Urinary bladder (tissue), 4 donors: ENCODE measurements around the gene BIRC5. TPM values are rescaled to one million over a fixed set of nuclear protein-coding genes. Genes with fewer than 3 reads are reported as not detected.

Experiments
- DNase-seq: peaks from one replicate; pipeline ENCODE4 v3.0.0-alpha.2; 2015; ENCODE audit errors: extremely low spot score
- H3K27ac ChIP-seq: one replicate; pipeline ENCODE4 v1.5.1; 2013; ENCODE audit warnings: low read depth, mild to moderate bottlenecking, moderate library complexity
- H3K36me3 ChIP-seq: one replicate; pipeline ENCODE4 v1.6.1; 2013; ENCODE audit warnings: mild to moderate bottlenecking, moderate library complexity; ENCODE audit not compliant: insufficient read depth
- H3K4me1 ChIP-seq: one replicate; pipeline ENCODE4 v1.6.1; 2013; ENCODE audit warnings: mild to moderate bottlenecking, moderate library complexity; ENCODE audit not compliant: insufficient read depth
- H3K4me3 ChIP-seq: one replicate; pipeline ENCODE4 v1.5.1; 2013; ENCODE audit warnings: low read depth, low read length
- WGBS: extraction: QIAGEN DNeasy Blood & Tissue Kit; methylation state at CpG from one replicate; pipeline ENCODE4 v1.1.7; 2013; 5-methylcytosine and 5-hydroxymethylcytosine counted together
- polyA plus RNA-seq: library from polyadenylated mRNA; stranded (reverse); fragments of 200-250 nt; gene quantifications from one replicate; pipeline ENCODE4 v1.2.3, GENCODE V29; 2013
- total RNA-seq: library from RNA; depleted of rRNA; stranded (reverse); fragments of >200 nt; gene quantifications from one replicate; pipeline ENCODE4 v1.2.3, GENCODE V29; 2014
- donor health status: healthy with polysubstance abuse.
- donor health status: healthy.

Gene BIRC5
- total and polyA plus RNA-seq, 2 donors, result 0.49 to 19.7 TPM

DNA sequence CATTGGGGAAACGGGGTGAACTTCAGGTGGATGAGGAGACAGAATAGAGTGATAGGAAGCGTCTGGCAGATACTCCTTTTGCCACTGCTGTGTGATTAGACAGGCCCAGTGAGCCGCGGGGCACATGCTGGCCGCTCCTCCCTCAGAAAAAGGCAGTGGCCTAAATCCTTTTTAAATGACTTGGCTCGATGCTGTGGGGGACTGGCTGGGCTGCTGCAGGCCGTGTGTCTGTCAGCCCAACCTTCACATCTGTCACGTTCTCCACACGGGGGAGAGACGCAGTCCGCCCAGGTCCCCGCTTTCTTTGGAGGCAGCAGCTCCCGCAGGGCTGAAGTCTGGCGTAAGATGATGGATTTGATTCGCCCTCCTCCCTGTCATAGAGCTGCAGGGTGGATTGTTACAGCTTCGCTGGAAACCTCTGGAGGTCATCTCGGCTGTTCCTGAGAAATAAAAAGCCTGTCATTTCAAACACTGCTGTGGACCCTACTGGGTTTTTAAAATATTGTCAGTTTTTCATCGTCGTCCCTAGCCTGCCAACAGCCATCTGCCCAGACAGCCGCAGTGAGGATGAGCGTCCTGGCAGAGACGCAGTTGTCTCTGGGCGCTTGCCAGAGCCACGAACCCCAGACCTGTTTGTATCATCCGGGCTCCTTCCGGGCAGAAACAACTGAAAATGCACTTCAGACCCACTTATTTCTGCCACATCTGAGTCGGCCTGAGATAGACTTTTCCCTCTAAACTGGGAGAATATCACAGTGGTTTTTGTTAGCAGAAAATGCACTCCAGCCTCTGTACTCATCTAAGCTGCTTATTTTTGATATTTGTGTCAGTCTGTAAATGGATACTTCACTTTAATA, 10.4 kb downstream of the BIRC5 start:
- no peak for DNase-seq
- H3K4me3 ChIP-seq, result no peak overlapping the region
- 89% methylated on average over 27 of the region's 27 CpGs for WGBS
- no peaks in the 10 kb centered on the region for H3K36me3 ChIP-seq
- H3K27ac ChIP-seq, result no peak overlapping the region
- no peaks in the 10 kb centered on the region for H3K4me1 ChIP-seq

DNA sequence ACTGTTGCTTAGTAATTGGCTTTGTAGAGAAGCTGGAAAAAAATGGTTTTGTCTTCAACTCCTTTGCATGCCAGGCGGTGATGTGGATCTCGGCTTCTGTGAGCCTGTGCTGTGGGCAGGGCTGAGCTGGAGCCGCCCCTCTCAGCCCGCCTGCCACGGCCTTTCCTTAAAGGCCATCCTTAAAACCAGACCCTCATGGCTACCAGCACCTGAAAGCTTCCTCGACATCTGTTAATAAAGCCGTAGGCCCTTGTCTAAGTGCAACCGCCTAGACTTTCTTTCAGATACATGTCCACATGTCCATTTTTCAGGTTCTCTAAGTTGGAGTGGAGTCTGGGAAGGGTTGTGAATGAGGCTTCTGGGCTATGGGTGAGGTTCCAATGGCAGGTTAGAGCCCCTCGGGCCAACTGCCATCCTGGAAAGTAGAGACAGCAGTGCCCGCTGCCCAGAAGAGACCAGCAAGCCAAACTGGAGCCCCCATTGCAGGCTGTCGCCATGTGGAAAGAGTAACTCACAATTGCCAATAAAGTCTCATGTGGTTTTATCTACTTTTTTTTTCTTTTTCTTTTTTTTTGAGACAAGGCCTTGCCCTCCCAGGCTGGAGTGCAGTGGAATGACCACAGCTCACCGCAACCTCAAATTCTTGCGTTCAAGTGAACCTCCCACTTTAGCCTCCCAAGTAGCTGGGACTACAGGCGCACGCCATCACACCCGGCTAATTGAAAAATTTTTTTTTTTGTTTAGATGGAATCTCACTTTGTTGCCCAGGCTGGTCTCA, 11.2 kb downstream of the BIRC5 start:
- DNase-seq, result no peak
- no peak overlapping the region for H3K4me3 ChIP-seq
- 95% methylated on average over 16 of the region's 16 CpGs for WGBS
- no peaks in the 10 kb centered on the region for H3K4me1 ChIP-seq
- no peaks in the 10 kb centered on the region for H3K36me3 ChIP-seq
- H3K27ac ChIP-seq, result no peak overlapping the region

DNA sequence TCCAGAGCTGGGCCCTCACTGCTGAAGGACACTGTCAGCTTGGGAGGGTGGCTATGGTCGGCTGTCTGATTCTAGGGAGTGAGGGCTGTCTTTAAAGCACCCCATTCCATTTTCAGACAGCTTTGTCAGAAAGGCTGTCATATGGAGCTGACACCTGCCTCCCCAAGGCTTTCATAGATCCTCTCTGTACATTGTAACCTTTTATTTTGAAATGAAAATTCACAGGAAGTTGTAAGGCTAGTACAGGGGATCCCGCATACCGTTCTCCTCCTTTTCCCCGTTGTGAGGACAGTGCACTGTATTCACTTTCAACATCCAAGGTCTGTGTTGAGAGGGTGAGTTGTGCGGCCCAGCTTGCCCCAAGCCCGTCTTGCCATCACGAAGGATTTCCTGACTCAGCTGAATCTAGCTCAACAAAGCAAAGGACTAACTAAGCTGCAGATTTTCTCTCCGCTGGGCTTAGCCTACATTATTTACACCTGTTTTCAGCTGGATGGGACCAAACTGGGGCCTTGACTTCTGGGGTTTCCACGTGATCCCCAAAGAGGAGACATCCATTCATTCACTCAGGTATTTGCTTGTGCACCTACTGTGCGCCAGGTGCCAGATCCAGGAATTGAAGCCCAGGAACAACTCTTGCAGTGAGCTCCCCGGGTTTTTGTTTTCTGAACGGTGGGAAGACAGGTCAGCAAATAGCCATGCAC, 12.2 kb downstream of the BIRC5 start:
- no peak overlapping the region for H3K4me3 ChIP-seq
- WGBS, result 79% methylated on average over 12 of the region's 12 CpGs
- no peaks in the 10 kb centered on the region for H3K36me3 ChIP-seq
- no peak overlapping the region for H3K27ac ChIP-seq
- H3K4me1 ChIP-seq, result no peaks in the 10 kb centered on the region
- no peak for DNase-seq

DNA sequence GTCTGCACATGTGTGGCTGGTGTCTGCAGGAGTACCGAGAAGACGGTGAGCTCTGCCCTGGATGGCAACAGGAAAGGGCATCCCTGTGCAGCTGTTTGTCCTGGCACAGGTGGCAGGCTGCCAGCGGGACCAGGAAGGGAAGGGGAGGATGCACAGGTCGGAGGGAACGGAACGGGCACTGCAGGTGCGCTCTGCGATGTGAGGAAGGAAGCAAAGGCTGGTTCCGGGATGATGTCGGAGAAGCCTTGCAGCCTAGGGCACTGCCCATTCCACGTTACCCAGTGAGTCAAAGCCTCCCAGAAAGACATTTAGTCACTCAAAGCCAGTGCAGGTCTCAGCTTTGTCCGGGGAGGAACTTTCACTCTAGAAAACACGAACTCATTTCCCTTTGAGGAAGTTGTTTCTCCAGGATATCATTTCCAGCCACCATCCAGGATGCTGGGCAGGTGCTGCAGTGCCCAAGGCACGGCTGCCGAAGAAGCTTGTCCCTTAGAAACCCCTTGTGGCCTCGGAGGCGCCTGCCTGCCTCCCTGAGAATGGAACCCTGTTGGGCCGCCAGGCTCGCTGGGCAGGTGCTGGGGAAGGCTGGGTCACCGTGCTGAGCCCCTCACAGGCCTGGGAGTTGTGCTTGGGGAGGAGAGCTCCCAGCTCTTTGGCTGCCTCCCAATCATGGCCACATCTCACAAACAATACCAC, 12.9 kb downstream of the BIRC5 start:
- Histone ChIP-seq H3K4me3 (no peak overlapping the region), H3K36me3 (no peaks in the 10 kb centered on the region), H3K4me1 (no peaks in the 10 kb centered on the region), H3K27ac (no peak overlapping the region)
- WGBS, result 72% methylated on average over 20 of the region's 20 CpGs
- no peak for DNase-seq

GRCh38 chr17:78227455-78227916, 13.4 kb downstream of the BIRC5 start:
- H3K4me1 ChIP-seq, result no peaks in the 10 kb centered on the region
- H3K4me3 ChIP-seq, result no peak overlapping the region
- no peaks in the 10 kb centered on the region for H3K36me3 ChIP-seq
- H3K27ac ChIP-seq, result no peak overlapping the region
- no peak for DNase-seq
- WGBS, result 73% methylated on average over 10 of the region's 10 CpGs

DNA sequence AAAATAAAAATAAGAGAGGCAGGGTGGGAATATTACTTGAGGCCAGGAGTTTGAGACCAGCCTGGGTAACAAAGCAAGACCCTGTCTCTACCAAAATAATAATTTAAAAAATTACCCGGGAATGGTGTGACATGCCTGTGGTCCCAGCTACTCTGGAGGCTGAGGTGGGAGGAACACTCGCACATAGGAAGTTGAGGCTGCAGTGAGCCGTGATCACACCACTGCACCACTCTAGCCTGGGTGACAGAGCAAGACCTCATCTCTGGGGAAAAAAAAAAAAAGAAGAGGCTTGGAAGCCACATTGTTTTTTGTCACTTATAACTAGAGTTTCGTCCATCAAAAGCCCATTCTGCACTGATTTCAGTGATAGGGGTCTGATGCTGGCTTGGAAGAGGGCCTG, 14.1 kb downstream of the BIRC5 start:
- WGBS, result 84% methylated on average over 4 of the region's 4 CpGs
- no peak for DNase-seq
- Histone ChIP-seq H3K36me3 (no peaks in the 10 kb centered on the region), H3K4me1 (no peaks in the 10 kb centered on the region), H3K27ac (no peak overlapping the region), H3K4me3 (no peak overlapping the region)

- no peak overlapping the region for H3K4me3 ChIP-seq
- no peaks in the 10 kb centered on the region for H3K4me1 ChIP-seq
- DNase-seq, result no peak
- 71% methylated on average over 13 of the region's 13 CpGs for WGBS
- H3K36me3 ChIP-seq, result no peaks in the 10 kb centered on the region
- no peak overlapping the region for H3K27ac ChIP-seq
Observed at GRCh38 chr17:78230252-78230962, 16.4 kb downstream of the BIRC5 start.

GRCh38 chr17:78230996-78231935, 17.2 kb downstream of the BIRC5 start, which contains the start of gene TMEM235:
Gene TMEM235, plus strand, starts transcription at chr17:78231631. Its CDS starts 393 bp downstream, at chr17:78232024.
- H3K4me1 ChIP-seq, result no peaks in the 10 kb centered on the region
- DNase-seq, result no peak
- 23% methylated on average over 52 of the region's 52 CpGs for WGBS
- no peak within 1 kb of the TSS for H3K4me3 ChIP-seq
- H3K36me3 ChIP-seq, result no peaks in the 10 kb centered on the region
- H3K27ac ChIP-seq, result no peak within 1 kb of the TSS

DNA sequence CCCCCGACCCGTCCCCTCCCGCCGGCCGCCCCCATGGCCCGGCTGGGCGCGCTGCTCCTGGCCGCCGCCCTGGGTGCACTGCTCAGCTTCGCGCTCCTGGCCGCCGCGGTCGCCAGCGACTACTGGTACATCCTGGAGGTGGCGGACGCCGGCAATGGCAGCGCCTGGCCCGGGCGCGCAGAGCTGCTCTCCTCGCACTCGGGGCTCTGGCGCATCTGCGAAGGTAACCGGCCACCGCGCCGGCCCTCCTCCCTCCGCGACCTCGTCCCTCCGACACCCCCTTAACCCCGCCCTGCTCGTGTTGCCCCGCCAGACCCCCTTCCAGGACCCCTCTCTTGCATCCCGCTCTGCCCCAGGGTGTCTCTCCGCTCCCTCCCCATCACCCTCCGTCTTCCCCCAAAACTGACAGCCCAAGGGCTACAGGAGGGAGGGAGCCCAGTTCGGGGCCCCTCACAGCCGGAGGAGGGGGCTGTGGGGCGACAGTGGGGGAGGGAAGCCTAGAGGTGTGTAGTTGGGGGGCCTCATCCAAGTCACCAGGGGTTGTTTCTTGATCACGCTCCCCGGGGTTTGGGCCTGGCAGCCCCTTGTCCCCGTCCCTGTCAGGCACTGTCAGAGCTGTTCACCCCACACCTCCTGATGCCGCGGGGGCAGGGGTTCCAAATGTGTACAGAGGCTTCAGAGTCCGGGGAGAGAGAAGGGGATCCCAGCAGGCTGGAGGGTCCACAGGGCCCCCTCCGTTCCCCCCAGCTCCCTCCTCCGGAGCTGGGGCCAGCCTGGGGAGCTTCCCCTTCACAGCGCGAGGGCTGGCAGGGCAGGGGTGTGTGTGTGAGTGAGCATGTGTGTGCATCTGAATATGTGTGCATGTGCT, 18.2 kb downstream of the BIRC5 start:
- 9% methylated on average over 55 of the region's 55 CpGs for WGBS
- Histone ChIP-seq H3K36me3 (no peaks in the 10 kb centered on the region), H3K4me1 (no peaks in the 10 kb centered on the region), H3K4me3 (no peak overlapping the region), H3K27ac (no peak overlapping the region)
- DNase-seq, result no peak

DNA sequence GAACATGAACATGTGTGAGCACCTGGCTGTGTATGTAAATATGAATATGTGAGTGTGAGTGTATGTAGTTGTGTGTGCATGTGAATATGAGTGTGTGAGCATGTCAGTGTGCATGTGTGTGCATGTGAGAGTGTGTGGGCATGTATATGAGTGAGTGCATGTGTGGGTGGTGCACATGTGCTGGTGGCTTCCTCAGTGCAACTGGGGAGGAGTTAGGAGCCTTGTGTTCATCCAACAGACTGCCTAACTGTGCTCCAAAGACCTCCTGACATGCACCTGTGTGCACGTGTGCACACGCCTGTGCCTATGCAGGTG, 18.8 kb downstream of the BIRC5 start:
- WGBS, result 97% methylated on average over 2 of the region's 2 CpGs
- no peak overlapping the region for H3K4me3 ChIP-seq
- no peak for DNase-seq
- H3K4me1 ChIP-seq, result no peaks in the 10 kb centered on the region
- H3K27ac ChIP-seq, result no peak overlapping the region
- H3K36me3 ChIP-seq, result no peaks in the 10 kb centered on the region

- WGBS, result 93% methylated on average over 10 of the region's 10 CpGs
- H3K4me3 ChIP-seq, result no peak overlapping the region
- DNase-seq, result no peak
- no peaks in the 10 kb centered on the region for H3K36me3 ChIP-seq
- no peaks in the 10 kb centered on the region for H3K4me1 ChIP-seq
- no peak overlapping the region for H3K27ac ChIP-seq
Observed at GRCh38 chr17:78233678-78234077, 19.6 kb downstream of the BIRC5 start.
